Measurements from ENCODE around the gene ZNF445.

DNA sequence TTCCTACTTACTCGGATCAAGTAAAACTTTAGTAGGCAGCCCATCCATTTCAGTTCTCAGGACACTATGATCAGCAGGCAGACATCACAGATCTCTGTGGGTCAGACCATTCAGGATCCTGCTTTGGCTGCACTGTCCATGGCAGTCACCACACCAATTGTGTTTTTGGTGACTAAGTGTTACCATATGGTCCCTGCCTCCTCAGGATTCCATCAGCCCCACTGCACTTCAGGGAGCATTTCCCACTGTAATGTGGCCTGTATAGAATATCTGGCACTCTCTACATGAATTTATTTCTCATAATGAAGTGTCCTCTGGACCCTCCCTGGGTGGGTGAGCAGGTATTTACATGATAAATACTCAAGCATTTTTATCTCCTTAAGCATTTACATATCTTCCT lies 41.3 kb downstream of the ZNF445 start:
- TF ChIP-seq, protein P1, sequence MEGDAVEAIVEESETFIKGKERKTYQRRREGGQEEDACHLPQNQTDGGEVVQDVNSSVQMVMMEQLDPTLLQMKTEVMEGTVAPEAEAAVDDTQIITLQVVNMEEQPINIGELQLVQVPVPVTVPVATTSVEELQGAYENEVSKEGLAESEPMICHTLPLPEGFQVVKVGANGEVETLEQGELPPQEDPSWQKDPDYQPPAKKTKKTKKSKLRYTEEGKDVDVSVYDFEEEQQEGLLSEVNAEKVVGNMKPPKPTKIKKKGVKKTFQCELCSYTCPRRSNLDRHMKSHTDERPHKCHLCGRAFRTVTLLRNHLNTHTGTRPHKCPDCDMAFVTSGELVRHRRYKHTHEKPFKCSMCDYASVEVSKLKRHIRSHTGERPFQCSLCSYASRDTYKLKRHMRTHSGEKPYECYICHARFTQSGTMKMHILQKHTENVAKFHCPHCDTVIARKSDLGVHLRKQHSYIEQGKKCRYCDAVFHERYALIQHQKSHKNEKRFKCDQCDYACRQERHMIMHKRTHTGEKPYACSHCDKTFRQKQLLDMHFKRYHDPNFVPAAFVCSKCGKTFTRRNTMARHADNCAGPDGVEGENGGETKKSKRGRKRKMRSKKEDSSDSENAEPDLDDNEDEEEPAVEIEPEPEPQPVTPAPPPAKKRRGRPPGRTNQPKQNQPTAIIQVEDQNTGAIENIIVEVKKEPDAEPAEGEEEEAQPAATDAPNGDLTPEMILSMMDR (IDR thresholded peaks at IDR 0.05), result no peak
- no peak for TF ChIP-seq POLR2A (IDR thresholded peaks at IDR 0.05)

Measured in uterus (tissue), 2 donors.